HepG2 (cell line): ENCODE measurements around the gene ATAD1. TPM values are rescaled to one million over a fixed set of nuclear protein-coding genes. Genes with fewer than 3 reads are reported as not detected.

ENCODE experiments used
- ATAC-seq: fragments of 200-7000 bp; cut with Tn5 transposase; 3 replicates; pipeline ENCODE4 v1.9.1; 2020; ENCODE audit warnings: mild to moderate bottlenecking, moderate library complexity
- BruUV-seq: library from RNA; stranded (reverse); fragments of 400-500 nt; replicated peaks from 2 replicates; lab custom pipeline; 2021; lab: Mats Ljungman, UMichigan
- CTCF ChIA-PET: fragments of 300-600 bp; formaldehyde crosslinking; extraction: SDS; loops from one replicate; lab custom pipeline; 2021; ENCODE audit warnings: low total read pairs, inconsistent platforms, low intra/inter-chr PET ratio; lab: Yijun Ruan, JAX
- POLR2A ChIA-PET: fragments of 350-600 bp; sonication (Branson Sonifier 250); formaldehyde crosslinking; loops from one replicate; lab custom pipeline; 2020; ENCODE audit warnings: antibody characterized with exemption, inconsistent platforms; lab: Yijun Ruan, JAX
- DNase-seq: peaks from one replicate; pipeline ENCODE4 v3.0.0-alpha.2; 2015; ENCODE audit warnings: low spot score
- FAIRE-seq: peaks from 3 replicates; lab custom pipeline; 2011; peaks lifted over from hg19 to GRCh38; lab: Jason Lieb, UNC
- H2AFZ ChIP-seq: one replicate; pipeline ENCODE4 v1.6.1; 2011; ENCODE audit warnings: low read length, inconsistent platforms
- H3K27ac ChIP-seq: fragments of 300-600 bp; 3 replicates; pipeline ENCODE4 v1.8.0; 2011; ENCODE audit warnings: mixed run types, mild to moderate bottlenecking, mixed read lengths, low read length, inconsistent platforms; ENCODE audit not compliant: insufficient read depth; ENCODE audit errors: extremely low read length
- H3K27me3 ChIP-seq, 2 experiments: fragments of 200-600 bp in 1 of 2; 2 replicates in 1 of 2; 3 replicates in 1 of 2; pipeline versions ENCODE4 v1.6.0 to v1.8.0; 2011; ENCODE audit warnings: low read length in 2 of 2, mild to moderate bottlenecking in 2 of 2, moderate library complexity in 2 of 2, inconsistent platforms in 1 of 2; ENCODE audit not compliant: insufficient read depth in 2 of 2, control insufficient read depth in 1 of 2
- H3K36me3 ChIP-seq, 2 experiments: fragments of 200-600 bp in 1 of 2; replicated peaks in 1 of 2; 2 replicates in 1 of 2; 3 replicates in 1 of 2; pipeline versions ENCODE4 v1.5.1 to v1.8.0; 2011; ENCODE audit warnings: low read length in 2 of 2, inconsistent platforms in 1 of 2; ENCODE audit not compliant: insufficient read depth in 2 of 2, control insufficient read depth in 1 of 2
- H3K4me1 ChIP-seq: 2 replicates; pipeline ENCODE4 v1.5.1; 2012; ENCODE audit warnings: low read length, inconsistent platforms; ENCODE audit not compliant: insufficient read depth
- H3K4me2 ChIP-seq: 2 replicates; pipeline ENCODE4 v1.6.0; 2011; ENCODE audit warnings: low read depth, low read length, inconsistent platforms
- H3K4me3 ChIP-seq, 3 experiments: fragments of 200-600 bp in 1 of 3; sonication (generic), shearing (Covaris generic) in 1 of 3; replicated peaks in 1 of 3; 2 replicates each; pipeline ENCODE4 v1.5.1; 2011 to 2016; ENCODE audit warnings: low read length in 3 of 3, inconsistent platforms in 2 of 3, low read depth in 2 of 3, mild to moderate bottlenecking in 2 of 3, control low read depth in 1 of 3, mixed read lengths in 1 of 3; ENCODE audit not compliant: insufficient read depth in 1 of 3
- H3K79me2 ChIP-seq: one replicate; pipeline ENCODE4 v1.6.1; 2011; ENCODE audit warnings: low read length, inconsistent platforms; ENCODE audit not compliant: insufficient read depth
- H3K9ac ChIP-seq: 2 replicates; pipeline ENCODE4 v1.6.0; 2011; ENCODE audit warnings: mild to moderate bottlenecking, low read depth, low read length, inconsistent platforms; ENCODE audit not compliant: insufficient read depth
- H3K9me3 ChIP-seq: 2 replicates; pipeline ENCODE4 v1.5.1; 2012; ENCODE audit warnings: mild to moderate bottlenecking, low read length
- H4K20me1 ChIP-seq: 2 replicates; pipeline ENCODE4 v1.6.0; 2011; ENCODE audit warnings: inconsistent platforms, mild to moderate bottlenecking, low read length, moderate library complexity; ENCODE audit not compliant: insufficient read depth
- MED13 ChIP-seq: sonication (generic); formaldehyde crosslinking; IDR thresholded peaks from 2 replicates; pipeline ENCODE4 v1.5.0; 2020; ENCODE audit warnings: missing genetic modification reagents
- REPIN1 ChIP-seq: sonication (generic); formaldehyde crosslinking; IDR thresholded peaks from 2 replicates; pipeline ENCODE4 v1.8.0; 2022; ENCODE audit warnings: missing genetic modification reagents, low read depth, mild to moderate bottlenecking, borderline replicate concordance
- SRSF4 ChIP-seq: fragments of 200-400 bp; formaldehyde crosslinking; IDR thresholded peaks from one replicate; pipeline ENCODE4 v1.6.1; 2018; ENCODE audit warnings: mild to moderate bottlenecking, low read depth, low read length, moderate library complexity; ENCODE audit not compliant: poor library complexity, severe bottlenecking
- ZMYM3 ChIP-seq: sonication (generic); formaldehyde crosslinking; IDR thresholded peaks from 2 replicates; pipeline ENCODE4 v1.5.1; 2020; ENCODE audit warnings: mild to moderate bottlenecking, missing genetic modification reagents
- ZNF891 ChIP-seq: sonication (generic); formaldehyde crosslinking; IDR thresholded peaks from 2 replicates; pipeline ENCODE4 v1.5.0; 2020; ENCODE audit warnings: mild to moderate bottlenecking, missing genetic modification reagents
- WGBS: methylation state at CpG from one replicate; pipeline ENCODE4 v1.1.6; 2017; ENCODE audit warnings: low lambda C conversion rate; 5-methylcytosine and 5-hydroxymethylcytosine counted together
- in situ Hi-C: cut with HindIII; loops from 2 replicates; pipeline ENCODE4 v1.10.0; 2017; ENCODE audit warnings: low pct_unique_long_range_greater_than_20kb; ENCODE audit not compliant: extremely low pct_ligation_motif_present
- intact Hi-C: fragments of 100-400 bp; cut with micrococcal nuclease; formaldehyde crosslinking; loops from one replicate; pipeline ENCODE4 v1.10.0; 2022; ENCODE audit not compliant: unreplicated experiment
- polyA plus RNA-seq, 8 experiments: library from polyadenylated mRNA; depleted of rRNA in 3 of 8; stranded (reverse) in 7 of 8; unstranded in 1 of 8; fragments of >200 nt; fragmentation: Illumina TruSeq in 4 of 8; extraction: Trizol in 4 of 8; gene quantifications; 2 replicates each; pipeline versions ENCODE4 v1.2.1 to v1.2.3, GENCODE V29; 2011 to 2016; ENCODE audit warnings: low read depth in 4 of 8, missing spikeins in 1 of 8, mixed read lengths in 1 of 8; ENCODE audit not compliant: insufficient read depth in 1 of 8
- total RNA-seq, 5 experiments: library from RNA; depleted of rRNA; stranded (reverse); fragments of >200 nt; fragmentation: Illumina TruSeq; extraction: Trizol; gene quantifications; 2 replicates each; pipeline ENCODE4 v1.2.3, GENCODE V29; 2016; ENCODE audit warnings: low read depth in 1 of 5
- TF ChIP-seq, protein P1 (sequence below): sonication (generic); formaldehyde crosslinking; conservative IDR thresholded peaks from 2 replicates; pipeline ENCODE4 v1.4.0; 2020; ENCODE audit warnings: missing genetic modification reagents
- TF ChIP-seq, protein P2 (sequence below): sonication (generic); formaldehyde crosslinking; IDR thresholded peaks from 2 replicates; pipeline ENCODE4 v1.4.0; 2020; ENCODE audit warnings: missing genetic modification reagents, borderline replicate concordance
- TF ChIP-seq, protein P3 (sequence below): fragments of 450-650 bp; IDR thresholded peaks from 2 replicates; pipeline ENCODE4 v1.6.1; 2017; ENCODE audit warnings: mild to moderate bottlenecking

The ATAD1 gene
- total and polyA plus RNA-seq, 2 of the 13 experiments (the other 11 are each of a cell fraction or from before 2014, with no cell fraction given) = 14.9 to 28.2 TPM

- DNase-seq (no peak), FAIRE-seq (no peak)
- Histone ChIP-seq H3K36me3 (no peaks in the 10 kb centered on the region), H2AFZ (no peak overlapping the region)
- no peak for TF ChIP-seq SRSF4
- TF ChIP-seq ZMYM3 = no peak
- no peak for TF ChIP-seq ZNF891 (CRISPR knock-in tag)
- TF ChIP-seq, protein P1, sequence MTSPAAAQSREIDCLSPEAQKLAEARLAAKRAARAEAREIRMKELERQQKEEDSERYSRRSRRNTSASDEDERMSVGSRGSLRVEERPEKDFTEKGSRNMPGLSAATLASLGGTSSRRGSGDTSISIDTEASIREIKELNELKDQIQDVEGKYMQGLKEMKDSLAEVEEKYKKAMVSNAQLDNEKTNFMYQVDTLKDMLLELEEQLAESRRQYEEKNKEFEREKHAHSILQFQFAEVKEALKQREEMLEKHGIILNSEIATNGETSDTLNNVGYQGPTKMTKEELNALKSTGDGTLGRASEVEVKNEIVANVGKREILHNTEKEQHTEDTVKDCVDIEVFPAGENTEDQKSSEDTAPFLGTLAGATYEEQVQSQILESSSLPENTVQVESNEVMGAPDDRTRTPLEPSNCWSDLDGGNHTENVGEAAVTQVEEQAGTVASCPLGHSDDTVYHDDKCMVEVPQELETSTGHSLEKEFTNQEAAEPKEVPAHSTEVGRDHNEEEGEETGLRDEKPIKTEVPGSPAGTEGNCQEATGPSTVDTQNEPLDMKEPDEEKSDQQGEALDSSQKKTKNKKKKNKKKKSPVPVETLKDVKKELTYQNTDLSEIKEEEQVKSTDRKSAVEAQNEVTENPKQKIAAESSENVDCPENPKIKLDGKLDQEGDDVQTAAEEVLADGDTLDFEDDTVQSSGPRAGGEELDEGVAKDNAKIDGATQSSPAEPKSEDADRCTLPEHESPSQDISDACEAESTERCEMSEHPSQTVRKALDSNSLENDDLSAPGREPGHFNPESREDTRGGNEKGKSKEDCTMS (CRISPR knock-in tag) = no peak
- TF ChIP-seq, protein P2, sequence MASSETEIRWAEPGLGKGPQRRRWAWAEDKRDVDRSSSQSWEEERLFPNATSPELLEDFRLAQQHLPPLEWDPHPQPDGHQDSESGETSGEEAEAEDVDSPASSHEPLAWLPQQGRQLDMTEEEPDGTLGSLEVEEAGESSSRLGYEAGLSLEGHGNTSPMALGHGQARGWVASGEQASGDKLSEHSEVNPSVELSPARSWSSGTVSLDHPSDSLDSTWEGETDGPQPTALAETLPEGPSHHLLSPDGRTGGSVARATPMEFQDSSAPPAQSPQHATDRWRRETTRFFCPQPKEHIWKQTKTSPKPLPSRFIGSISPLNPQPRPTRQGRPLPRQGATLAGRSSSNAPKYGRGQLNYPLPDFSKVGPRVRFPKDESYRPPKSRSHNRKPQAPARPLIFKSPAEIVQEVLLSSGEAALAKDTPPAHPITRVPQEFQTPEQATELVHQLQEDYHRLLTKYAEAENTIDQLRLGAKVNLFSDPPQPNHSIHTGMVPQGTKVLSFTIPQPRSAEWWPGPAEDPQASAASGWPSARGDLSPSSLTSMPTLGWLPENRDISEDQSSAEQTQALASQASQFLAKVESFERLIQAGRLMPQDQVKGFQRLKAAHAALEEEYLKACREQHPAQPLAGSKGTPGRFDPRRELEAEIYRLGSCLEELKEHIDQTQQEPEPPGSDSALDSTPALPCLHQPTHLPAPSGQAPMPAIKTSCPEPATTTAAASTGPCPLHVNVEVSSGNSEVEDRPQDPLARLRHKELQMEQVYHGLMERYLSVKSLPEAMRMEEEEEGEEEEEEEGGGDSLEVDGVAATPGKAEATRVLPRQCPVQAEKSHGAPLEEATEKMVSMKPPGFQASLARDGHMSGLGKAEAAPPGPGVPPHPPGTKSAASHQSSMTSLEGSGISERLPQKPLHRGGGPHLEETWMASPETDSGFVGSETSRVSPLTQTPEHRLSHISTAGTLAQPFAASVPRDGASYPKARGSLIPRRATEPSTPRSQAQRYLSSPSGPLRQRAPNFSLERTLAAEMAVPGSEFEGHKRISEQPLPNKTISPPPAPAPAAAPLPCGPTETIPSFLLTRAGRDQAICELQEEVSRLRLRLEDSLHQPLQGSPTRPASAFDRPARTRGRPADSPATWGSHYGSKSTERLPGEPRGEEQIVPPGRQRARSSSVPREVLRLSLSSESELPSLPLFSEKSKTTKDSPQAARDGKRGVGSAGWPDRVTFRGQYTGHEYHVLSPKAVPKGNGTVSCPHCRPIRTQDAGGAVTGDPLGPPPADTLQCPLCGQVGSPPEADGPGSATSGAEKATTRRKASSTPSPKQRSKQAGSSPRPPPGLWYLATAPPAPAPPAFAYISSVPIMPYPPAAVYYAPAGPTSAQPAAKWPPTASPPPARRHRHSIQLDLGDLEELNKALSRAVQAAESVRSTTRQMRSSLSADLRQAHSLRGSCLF (CRISPR knock-in tag) = no peak
- no peak for TF ChIP-seq REPIN1
- TF ChIP-seq, protein P3, sequence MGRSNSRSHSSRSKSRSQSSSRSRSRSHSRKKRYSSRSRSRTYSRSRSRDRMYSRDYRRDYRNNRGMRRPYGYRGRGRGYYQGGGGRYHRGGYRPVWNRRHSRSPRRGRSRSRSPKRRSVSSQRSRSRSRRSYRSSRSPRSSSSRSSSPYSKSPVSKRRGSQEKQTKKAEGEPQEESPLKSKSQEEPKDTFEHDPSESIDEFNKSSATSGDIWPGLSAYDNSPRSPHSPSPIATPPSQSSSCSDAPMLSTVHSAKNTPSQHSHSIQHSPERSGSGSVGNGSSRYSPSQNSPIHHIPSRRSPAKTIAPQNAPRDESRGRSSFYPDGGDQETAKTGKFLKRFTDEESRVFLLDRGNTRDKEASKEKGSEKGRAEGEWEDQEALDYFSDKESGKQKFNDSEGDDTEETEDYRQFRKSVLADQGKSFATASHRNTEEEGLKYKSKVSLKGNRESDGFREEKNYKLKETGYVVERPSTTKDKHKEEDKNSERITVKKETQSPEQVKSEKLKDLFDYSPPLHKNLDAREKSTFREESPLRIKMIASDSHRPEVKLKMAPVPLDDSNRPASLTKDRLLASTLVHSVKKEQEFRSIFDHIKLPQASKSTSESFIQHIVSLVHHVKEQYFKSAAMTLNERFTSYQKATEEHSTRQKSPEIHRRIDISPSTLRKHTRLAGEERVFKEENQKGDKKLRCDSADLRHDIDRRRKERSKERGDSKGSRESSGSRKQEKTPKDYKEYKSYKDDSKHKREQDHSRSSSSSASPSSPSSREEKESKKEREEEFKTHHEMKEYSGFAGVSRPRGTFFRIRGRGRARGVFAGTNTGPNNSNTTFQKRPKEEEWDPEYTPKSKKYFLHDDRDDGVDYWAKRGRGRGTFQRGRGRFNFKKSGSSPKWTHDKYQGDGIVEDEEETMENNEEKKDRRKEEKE = no peak
- no peak for TF ChIP-seq MED13 (CRISPR knock-in tag)
- TF ChIP-seq, all 625 proteins: peak for 0
- Histone ChIP-seq H3K4me1 (no peaks in the 10 kb centered on the region), H3K4me2 (no peak overlapping the region), H4K20me1 (no peaks in the 10 kb centered on the region), H3K79me2 (no peaks in the 10 kb centered on the region), H3K9me3 (no peaks in the 10 kb centered on the region), H3K27ac (no peak overlapping the region), H3K9ac (no peak overlapping the region), H3K27me3 (no peaks in the 10 kb centered on the region; a peak in 2 of 5 replicates), H3K4me3 (no peak overlapping the region)
- no peak for ATAC-seq
- intact Hi-C loops = no loop called here
- in situ Hi-C loops = no loop called here
- BruUV-seq = no TSS peak
- WGBS = 50% methylated on average over 1 of the region's 1 CpG
- POLR2A ChIA-PET = no interaction called here
- CTCF ChIA-PET = no interaction called here
These were observed 97.4 kb downstream of the ATAD1 start for GRCh38 chr10:87720665-87721064.
